Measurements from ENCODE around the gene RPP25L. TPM values are rescaled to one million over a fixed set of nuclear protein-coding genes. Genes with fewer than 3 reads are reported as not detected.

Gene RPP25L
- polyA plus RNA-seq, 3 donors: 20.1 to 42.3 (median 39.4) TPM

DNA sequence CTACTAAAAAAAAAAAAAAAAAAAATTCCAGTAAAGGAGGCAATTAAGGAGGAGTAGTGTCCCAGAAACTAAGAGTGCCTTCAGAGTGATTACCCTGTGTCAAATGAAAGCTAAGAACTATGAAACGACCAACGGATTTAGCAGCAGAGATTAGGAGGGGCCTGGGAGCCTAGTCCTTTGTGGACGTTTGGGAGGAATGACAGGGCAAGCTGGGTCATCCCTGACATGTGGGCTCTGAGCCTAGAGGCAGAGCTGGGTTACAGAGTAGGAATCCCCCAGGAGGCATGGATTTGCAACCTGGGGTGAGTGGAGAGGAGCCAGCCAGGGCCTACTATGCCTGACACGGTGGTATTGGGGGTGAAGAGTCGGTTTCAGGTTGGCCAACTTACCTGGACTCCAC lies 21.3 kb upstream of the RPP25L start:
- H3K4me3 Mint-ChIP-seq: no peak overlapping the region
- Histone ChIP-seq H3K79me2 (ENCODE audit: insufficient read depth, low read length) (peaks cover 15% of the 10 kb centered on the region), H3K27ac (ENCODE audit: low read depth in 1 of 2, low read length in 2 of 2) (no peak overlapping the region), H3K4me3 (replicated peaks in 1 of 3; ENCODE audit: low read depth in 2 of 3, low read length in 3 of 3) (no peak overlapping the region), H2AFZ (ENCODE audit: insufficient read depth, low read depth, low read length, poor library complexity, severe bottlenecking) (no peak overlapping the region), H3K9me3 (replicated peaks in 1 of 2; ENCODE audit: control insufficient read depth in 1 of 2, insufficient read depth in 1 of 2, low read length in 2 of 2) (peaks cover 0 to 12% of the 10 kb centered on the region in 2 donors), H3K4me2 (replicated peaks; ENCODE audit: extremely low read depth, low read length, poor library complexity, severe bottlenecking) (no peak overlapping the region), H4K20me1 (ENCODE audit: insufficient read depth, low read length) (no peaks in the 10 kb centered on the region), H3K27me3 (ENCODE audit: control insufficient read depth in 2 of 2, insufficient read depth in 2 of 2, low read length in 2 of 2) (peaks cover 24 to 40% of the 10 kb centered on the region in 2 donors), H3K36me3 (replicated peaks in 1 of 2; ENCODE audit: control insufficient read depth in 1 of 2, insufficient read depth in 2 of 2, low read length in 2 of 2) (peaks cover 0 to 13% of the 10 kb centered on the region in 2 donors), H3K4me1 (ENCODE audit: control insufficient read depth in 1 of 2, insufficient read depth in 2 of 2, low read length in 2 of 2) (peaks cover 14 to 28% of the 10 kb centered on the region in 2 donors), H3K9ac (ENCODE audit: insufficient read depth, low read length, poor library complexity, severe bottlenecking) (no peak overlapping the region)
- intact Hi-C loops (cut with micrococcal nuclease): no loop called here
- WGBS (ENCODE audit: insufficient coverage): 85% methylated on average over 3 of the region's 5 CpGs
- peaks cover 0 to 14% (median 4%) of the 10 kb centered on the region in 7 donors for H3K9me3 Mint-ChIP-seq
- peaks cover 33% of the 10 kb centered on the region for H3K4me1 Mint-ChIP-seq
- DNase-seq: no peak
- peaks cover 15 to 17% of the 10 kb centered on the region in 2 donors for H3K36me3 Mint-ChIP-seq
- peaks cover 35 to 45% (median 45%) of the 10 kb centered on the region in 3 donors for H3K27me3 Mint-ChIP-seq (ENCODE audit: low read depth in 3 of 3)
- H3K27ac Mint-ChIP-seq: peak overlapping the region in 2 of 7 donors; percentile 30 to 43
- TF ChIP-seq, protein P1, sequence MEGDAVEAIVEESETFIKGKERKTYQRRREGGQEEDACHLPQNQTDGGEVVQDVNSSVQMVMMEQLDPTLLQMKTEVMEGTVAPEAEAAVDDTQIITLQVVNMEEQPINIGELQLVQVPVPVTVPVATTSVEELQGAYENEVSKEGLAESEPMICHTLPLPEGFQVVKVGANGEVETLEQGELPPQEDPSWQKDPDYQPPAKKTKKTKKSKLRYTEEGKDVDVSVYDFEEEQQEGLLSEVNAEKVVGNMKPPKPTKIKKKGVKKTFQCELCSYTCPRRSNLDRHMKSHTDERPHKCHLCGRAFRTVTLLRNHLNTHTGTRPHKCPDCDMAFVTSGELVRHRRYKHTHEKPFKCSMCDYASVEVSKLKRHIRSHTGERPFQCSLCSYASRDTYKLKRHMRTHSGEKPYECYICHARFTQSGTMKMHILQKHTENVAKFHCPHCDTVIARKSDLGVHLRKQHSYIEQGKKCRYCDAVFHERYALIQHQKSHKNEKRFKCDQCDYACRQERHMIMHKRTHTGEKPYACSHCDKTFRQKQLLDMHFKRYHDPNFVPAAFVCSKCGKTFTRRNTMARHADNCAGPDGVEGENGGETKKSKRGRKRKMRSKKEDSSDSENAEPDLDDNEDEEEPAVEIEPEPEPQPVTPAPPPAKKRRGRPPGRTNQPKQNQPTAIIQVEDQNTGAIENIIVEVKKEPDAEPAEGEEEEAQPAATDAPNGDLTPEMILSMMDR (IDR thresholded peaks at IDR 0.05): no peak

DNA sequence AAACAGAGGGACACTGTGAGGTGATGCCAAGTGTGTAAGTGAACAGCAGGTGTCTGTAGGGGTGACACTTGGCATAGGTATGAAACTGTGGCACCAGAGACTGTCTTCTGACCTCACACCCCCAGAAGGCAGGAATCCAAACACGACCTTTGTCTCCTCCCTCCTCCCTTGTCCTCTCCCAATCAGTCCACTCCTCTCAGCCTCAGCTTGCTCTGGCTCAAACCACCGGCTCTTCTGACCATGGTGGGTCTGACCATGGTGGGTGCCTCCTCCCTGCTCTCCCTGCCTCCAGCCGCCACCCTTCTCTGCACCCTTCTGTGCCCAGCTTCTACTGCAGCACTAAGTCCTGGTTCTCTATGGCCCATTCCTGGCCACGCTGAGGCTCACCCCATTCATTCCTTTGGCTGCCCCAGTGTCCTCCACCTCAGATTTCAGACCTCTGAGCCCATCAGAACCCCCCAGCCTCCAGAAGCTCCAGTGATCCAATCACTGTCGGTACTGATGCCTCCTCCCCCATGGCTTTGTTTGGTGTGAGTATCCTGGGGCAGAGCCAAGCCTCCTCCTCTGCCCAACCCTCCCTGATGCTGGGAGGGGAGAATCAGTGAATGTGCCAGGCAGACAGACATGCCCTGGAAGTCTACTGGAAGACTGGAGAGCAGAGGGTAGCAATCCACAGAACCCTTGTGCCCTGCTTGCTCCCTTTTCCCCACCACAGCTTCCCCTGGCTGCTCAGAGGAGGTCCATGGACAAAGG lies 18.7 kb upstream of the RPP25L start:
- no peak for DNase-seq
- peak overlapping the region in 1 of 2 donors; percentile 87 for H3K4me3 Mint-ChIP-seq
- intact Hi-C loops (cut with micrococcal nuclease): no loop called here
- H3K4me1 Mint-ChIP-seq: peaks cover 18% of the 10 kb centered on the region
- Histone ChIP-seq H3K79me2 (ENCODE audit: insufficient read depth, low read length) (no peaks in the 10 kb centered on the region), H3K36me3 (replicated peaks in 1 of 2; ENCODE audit: control insufficient read depth in 1 of 2, insufficient read depth in 2 of 2, low read length in 2 of 2) (peaks cover 0 to 9% of the 10 kb centered on the region in 2 donors), H4K20me1 (ENCODE audit: insufficient read depth, low read length) (no peaks in the 10 kb centered on the region), H3K27ac (ENCODE audit: low read depth in 1 of 2, low read length in 2 of 2) (no peak overlapping the region), H3K27me3 (ENCODE audit: control insufficient read depth in 2 of 2, insufficient read depth in 2 of 2, low read length in 2 of 2) (peaks cover 50 to 66% of the 10 kb centered on the region in 2 donors), H3K4me1 (ENCODE audit: control insufficient read depth in 1 of 2, insufficient read depth in 2 of 2, low read length in 2 of 2) (peaks cover 0 to 10% of the 10 kb centered on the region in 2 donors), H3K9ac (ENCODE audit: insufficient read depth, low read length, poor library complexity, severe bottlenecking) (no peak overlapping the region), H3K4me3 (replicated peaks in 1 of 3; ENCODE audit: low read depth in 2 of 3, low read length in 3 of 3) (no peak overlapping the region), H3K4me2 (replicated peaks; ENCODE audit: extremely low read depth, low read length, poor library complexity, severe bottlenecking) (no peak overlapping the region), H3K9me3 (replicated peaks in 1 of 2; ENCODE audit: control insufficient read depth in 1 of 2, insufficient read depth in 1 of 2, low read length in 2 of 2) (peaks cover 0 to 20% of the 10 kb centered on the region in 2 donors), H2AFZ (ENCODE audit: insufficient read depth, low read depth, low read length, poor library complexity, severe bottlenecking) (no peak overlapping the region)
- H3K27me3 Mint-ChIP-seq (ENCODE audit: low read depth in 3 of 3): peaks cover 61 to 71% (median 71%) of the 10 kb centered on the region in 3 donors
- H3K27ac Mint-ChIP-seq: peak overlapping the region in 1 of 7 donors; percentile 10
- WGBS (ENCODE audit: insufficient coverage): 54% methylated on average over 4 of the region's 5 CpGs
- TF ChIP-seq, protein P1 (IDR thresholded peaks at IDR 0.05): no peak
- H3K9me3 Mint-ChIP-seq: peaks cover 0 to 21% (median 4%) of the 10 kb centered on the region in 7 donors
- peaks cover 12 to 18% of the 10 kb centered on the region in 2 donors for H3K36me3 Mint-ChIP-seq
